Right lobe of liver (tissue), 4 donors: ENCODE measurements around the gene NBAS.

Source experiments
- CTCF ChIP-seq, 4 donors: fragments of 200-600 bp in 3 of 4; fragments of 450-650 bp in 1 of 4; IDR thresholded peaks; one replicate each; pipeline versions ENCODE4 v1.5.1 to v1.8.0; 2016 to 2022; ENCODE audit warnings: antibody characterized with exemption in 4 of 4, mild to moderate bottlenecking in 2 of 4
- POLR2A ChIP-seq: fragments of 450-650 bp; IDR thresholded peaks from one replicate; pipeline ENCODE4 v1.6.1; 2017; ENCODE audit warnings: antibody characterized with exemption, mild to moderate bottlenecking
- donor health status: DM: no; HTN: no; CAD: no.
- donor health status: DM: no; HTN: no; CAD: no.
- donor health status: DM: no; HTN: yes; CAD: no.

GRCh38 chr2:15425712-15426111 lies 135.4 kb downstream of the NBAS start:
- TF ChIP-seq POLR2A (no peak), CTCF (IDR thresholded peaks at IDR 0.05) (no peak)
